HCT116 (cell line): ENCODE data around the gene NT5C2.

Experiments
- POLR2A ChIP-seq: IDR thresholded peaks from 2 replicates; pipeline ENCODE4 v1.7.0; 2011; ENCODE audit warnings: borderline replicate concordance; ENCODE audit not compliant: insufficient read depth, insufficient read length; ENCODE audit errors: extremely low read depth
- SP1 ChIP-seq: IDR thresholded peaks from 2 replicates; pipeline ENCODE4 v1.6.1; 2012; ENCODE audit warnings: low read depth
- TCF7L2 ChIP-seq: IDR thresholded peaks from 2 replicates; pipeline ENCODE4 v1.7.0; 2011; ENCODE audit warnings: borderline replicate concordance, inconsistent platforms; ENCODE audit not compliant: insufficient read depth, insufficient read length; ENCODE audit errors: extremely low read depth
- YY1 ChIP-seq: IDR thresholded peaks from 2 replicates; pipeline ENCODE4 v1.6.1; 2011; ENCODE audit warnings: low read length, low read depth, moderate library complexity, mild to moderate bottlenecking; ENCODE audit not compliant: insufficient replicate concordance; ENCODE audit errors: extremely low read depth
- TF ChIP-seq, protein P1 (sequence below), 3 experiments: fragments of 200-600 bp in 1 of 3; sonication (generic) in 1 of 3; IDR thresholded peaks in 2 of 3; conservative IDR thresholded peaks in 1 of 3; 2 replicates each; pipeline ENCODE4 v1.5.1; 2012 to 2017; ENCODE audit warnings: low read depth in 2 of 3, low read length in 2 of 3, antibody characterized with exemption in 1 of 3, borderline replicate concordance in 1 of 3, control low read depth in 1 of 3, mild to moderate bottlenecking in 1 of 3, mixed read lengths in 1 of 3, mixed run types in 1 of 3, moderate library complexity in 1 of 3; ENCODE audit not compliant: insufficient read depth in 1 of 3

DNA sequence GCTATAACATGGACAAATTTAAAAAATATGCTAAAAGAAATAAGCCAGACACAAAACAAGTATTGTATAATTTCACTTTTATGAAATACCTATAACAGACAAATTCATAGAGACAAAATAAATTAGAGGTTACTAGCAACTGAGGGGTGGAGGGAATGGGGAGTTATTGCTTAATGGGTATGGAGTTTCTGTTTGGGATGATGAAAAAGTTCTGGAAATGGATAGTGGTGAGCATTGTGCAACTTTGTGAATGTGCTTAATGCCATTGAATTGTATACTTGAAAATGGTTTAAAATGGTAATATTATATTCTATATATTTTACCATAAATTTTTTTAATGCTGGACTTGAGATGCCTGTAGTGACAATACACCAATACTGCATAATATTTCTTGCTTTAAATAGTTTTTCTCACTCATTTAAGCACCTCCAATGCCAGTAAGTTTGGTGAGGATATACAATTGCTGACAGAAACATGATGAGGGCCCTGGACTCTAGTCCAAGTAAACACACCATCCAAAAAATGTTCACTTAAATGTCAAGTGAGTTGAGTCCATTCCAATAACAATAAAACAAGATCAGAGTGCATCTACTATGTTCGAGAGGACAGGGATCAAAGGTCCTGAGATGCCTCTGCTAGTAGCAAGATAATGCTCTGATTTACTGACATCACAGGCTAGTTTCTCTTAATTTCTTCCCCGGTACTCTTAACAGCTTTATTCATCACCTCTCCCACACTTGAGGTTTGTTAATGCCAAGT, 71.9 kb downstream of the NT5C2 start:
- TF ChIP-seq TCF7L2 (no peak), YY1 (no peak), SP1 (no peak), POLR2A (no peak)
- TF ChIP-seq, protein P1, sequence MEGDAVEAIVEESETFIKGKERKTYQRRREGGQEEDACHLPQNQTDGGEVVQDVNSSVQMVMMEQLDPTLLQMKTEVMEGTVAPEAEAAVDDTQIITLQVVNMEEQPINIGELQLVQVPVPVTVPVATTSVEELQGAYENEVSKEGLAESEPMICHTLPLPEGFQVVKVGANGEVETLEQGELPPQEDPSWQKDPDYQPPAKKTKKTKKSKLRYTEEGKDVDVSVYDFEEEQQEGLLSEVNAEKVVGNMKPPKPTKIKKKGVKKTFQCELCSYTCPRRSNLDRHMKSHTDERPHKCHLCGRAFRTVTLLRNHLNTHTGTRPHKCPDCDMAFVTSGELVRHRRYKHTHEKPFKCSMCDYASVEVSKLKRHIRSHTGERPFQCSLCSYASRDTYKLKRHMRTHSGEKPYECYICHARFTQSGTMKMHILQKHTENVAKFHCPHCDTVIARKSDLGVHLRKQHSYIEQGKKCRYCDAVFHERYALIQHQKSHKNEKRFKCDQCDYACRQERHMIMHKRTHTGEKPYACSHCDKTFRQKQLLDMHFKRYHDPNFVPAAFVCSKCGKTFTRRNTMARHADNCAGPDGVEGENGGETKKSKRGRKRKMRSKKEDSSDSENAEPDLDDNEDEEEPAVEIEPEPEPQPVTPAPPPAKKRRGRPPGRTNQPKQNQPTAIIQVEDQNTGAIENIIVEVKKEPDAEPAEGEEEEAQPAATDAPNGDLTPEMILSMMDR (IDR thresholded peaks at IDR 0.05 in 2 of 3, conservative IDR thresholded peaks at IDR 0.05 in 1 of 3; ENCODE audit: borderline replicate concordance in 1 of 3, insufficient read depth in 1 of 3, low read depth in 2 of 3, low read length in 2 of 3), result no peak
